Measurements from ENCODE around the gene HMGN3.

The HMGN3 gene

GRCh38 chr6:79208816-79209215 lies 25.7 kb downstream of the HMGN3 start:
- no peak overlapping the region for H3K27ac ChIP-seq (ENCODE audit: low read length)
- no peaks in the 10 kb centered on the region for H3K27me3 ChIP-seq (ENCODE audit: low read depth, low read length)
- H3K9me3 ChIP-seq (ENCODE audit: control insufficient read depth in 1 of 2, low read length in 2 of 2): no peaks in the 10 kb centered on the region
- no peak overlapping the region for H3K4me3 ChIP-seq (ENCODE audit: low read depth in 1 of 2, low read length in 2 of 2)
- H3K4me1 ChIP-seq (ENCODE audit: control insufficient read depth in 1 of 2, insufficient read depth in 2 of 2, low read length in 2 of 2): no peaks in the 10 kb centered on the region
- H3K36me3 ChIP-seq (ENCODE audit: control insufficient read depth in 1 of 2, insufficient read depth in 2 of 2, low read length in 2 of 2): peaks cover 0 to 18% of the 10 kb centered on the region in 2 donors

- no peaks in the 10 kb centered on the region for H3K27me3 ChIP-seq (ENCODE audit: low read depth, low read length)
- H3K9me3 ChIP-seq (ENCODE audit: control insufficient read depth in 1 of 2, low read length in 2 of 2): no peaks in the 10 kb centered on the region
- H3K4me1 ChIP-seq (ENCODE audit: control insufficient read depth in 1 of 2, insufficient read depth in 2 of 2, low read length in 2 of 2): no peaks in the 10 kb centered on the region
- no peak overlapping the region for H3K27ac ChIP-seq (ENCODE audit: low read length)
- H3K36me3 ChIP-seq (ENCODE audit: control insufficient read depth in 1 of 2, insufficient read depth in 2 of 2, low read length in 2 of 2): peaks cover 8 to 29% of the 10 kb centered on the region in 2 donors
- H3K4me3 ChIP-seq (ENCODE audit: low read depth in 1 of 2, low read length in 2 of 2): no peak overlapping the region
Measured at GRCh38 chr6:79203753-79204253, 30.7 kb downstream of the HMGN3 start.

GRCh38 chr6:79202556-79202955 lies 31.9 kb downstream of the HMGN3 start:
- H3K27ac ChIP-seq (ENCODE audit: low read length): no peak overlapping the region
- no peaks in the 10 kb centered on the region for H3K4me1 ChIP-seq (ENCODE audit: control insufficient read depth in 1 of 2, insufficient read depth in 2 of 2, low read length in 2 of 2)
- no peaks in the 10 kb centered on the region for H3K27me3 ChIP-seq (ENCODE audit: low read depth, low read length)
- peaks cover 8 to 25% of the 10 kb centered on the region in 2 donors for H3K36me3 ChIP-seq (ENCODE audit: control insufficient read depth in 1 of 2, insufficient read depth in 2 of 2, low read length in 2 of 2)
- no peaks in the 10 kb centered on the region for H3K9me3 ChIP-seq (ENCODE audit: control insufficient read depth in 1 of 2, low read length in 2 of 2)
- no peak overlapping the region for H3K4me3 ChIP-seq (ENCODE audit: low read depth in 1 of 2, low read length in 2 of 2)

- peaks cover 8 to 23% of the 10 kb centered on the region in 2 donors for H3K36me3 ChIP-seq (ENCODE audit: control insufficient read depth in 1 of 2, insufficient read depth in 2 of 2, low read length in 2 of 2)
- H3K27me3 ChIP-seq (ENCODE audit: low read depth, low read length): no peaks in the 10 kb centered on the region
- no peaks in the 10 kb centered on the region for H3K9me3 ChIP-seq (ENCODE audit: control insufficient read depth in 1 of 2, low read length in 2 of 2)
- H3K27ac ChIP-seq (ENCODE audit: low read length): no peak overlapping the region
- H3K4me1 ChIP-seq (ENCODE audit: control insufficient read depth in 1 of 2, insufficient read depth in 2 of 2, low read length in 2 of 2): no peaks in the 10 kb centered on the region
- H3K4me3 ChIP-seq (ENCODE audit: low read depth in 1 of 2, low read length in 2 of 2): no peak overlapping the region
Measured at GRCh38 chr6:79201983-79202382, 32.5 kb downstream of the HMGN3 start.

GRCh38 chr6:79201143-79201542 lies 33.3 kb downstream of the HMGN3 start:
- Histone ChIP-seq H3K36me3 (ENCODE audit: control insufficient read depth in 1 of 2, insufficient read depth in 2 of 2, low read length in 2 of 2) (peaks cover 8 to 16% of the 10 kb centered on the region in 2 donors), H3K9me3 (ENCODE audit: control insufficient read depth in 1 of 2, low read length in 2 of 2) (no peaks in the 10 kb centered on the region), H3K27me3 (ENCODE audit: low read depth, low read length) (no peaks in the 10 kb centered on the region), H3K4me1 (ENCODE audit: control insufficient read depth in 1 of 2, insufficient read depth in 2 of 2, low read length in 2 of 2) (no peaks in the 10 kb centered on the region), H3K4me3 (ENCODE audit: low read depth in 1 of 2, low read length in 2 of 2) (no peak overlapping the region), H3K27ac (ENCODE audit: low read length) (no peak overlapping the region)

GRCh38 chr6:79196912-79197311 lies 37.6 kb downstream of the HMGN3 start:
- Histone ChIP-seq H3K9me3 (ENCODE audit: control insufficient read depth in 1 of 2, low read length in 2 of 2) (no peaks in the 10 kb centered on the region), H3K4me3 (ENCODE audit: low read depth in 1 of 2, low read length in 2 of 2) (no peak overlapping the region), H3K36me3 (ENCODE audit: control insufficient read depth in 1 of 2, insufficient read depth in 2 of 2, low read length in 2 of 2) (peaks cover 0 to under 1% of the 10 kb centered on the region in 2 donors), H3K27me3 (ENCODE audit: low read depth, low read length) (no peaks in the 10 kb centered on the region), H3K4me1 (ENCODE audit: control insufficient read depth in 1 of 2, insufficient read depth in 2 of 2, low read length in 2 of 2) (no peaks in the 10 kb centered on the region), H3K27ac (ENCODE audit: low read length) (no peak overlapping the region)

GRCh38 chr6:79193971-79194370 lies 40.5 kb downstream of the HMGN3 start:
- Histone ChIP-seq H3K9me3 (ENCODE audit: control insufficient read depth in 1 of 2, low read length in 2 of 2) (no peaks in the 10 kb centered on the region), H3K27ac (ENCODE audit: low read length) (no peak overlapping the region), H3K27me3 (ENCODE audit: low read depth, low read length) (no peaks in the 10 kb centered on the region), H3K4me3 (ENCODE audit: low read depth in 1 of 2, low read length in 2 of 2) (no peak overlapping the region), H3K4me1 (ENCODE audit: control insufficient read depth in 1 of 2, insufficient read depth in 2 of 2, low read length in 2 of 2) (peaks cover 0 to 4% of the 10 kb centered on the region in 2 donors), H3K36me3 (ENCODE audit: control insufficient read depth in 1 of 2, insufficient read depth in 2 of 2, low read length in 2 of 2) (no peaks in the 10 kb centered on the region)

GRCh38 chr6:79189760-79190350 lies 44.6 kb downstream of the HMGN3 start:
- Histone ChIP-seq H3K27ac (ENCODE audit: low read length) (no peak overlapping the region), H3K4me3 (ENCODE audit: low read depth in 1 of 2, low read length in 2 of 2) (no peak overlapping the region), H3K36me3 (ENCODE audit: control insufficient read depth in 1 of 2, insufficient read depth in 2 of 2, low read length in 2 of 2) (no peaks in the 10 kb centered on the region), H3K9me3 (ENCODE audit: control insufficient read depth in 1 of 2, low read length in 2 of 2) (no peaks in the 10 kb centered on the region), H3K27me3 (ENCODE audit: low read depth, low read length) (no peaks in the 10 kb centered on the region), H3K4me1 (ENCODE audit: control insufficient read depth in 1 of 2, insufficient read depth in 2 of 2, low read length in 2 of 2) (peaks cover 0 to 7% of the 10 kb centered on the region in 2 donors)

GRCh38 chr6:79188885-79189480 lies 45.5 kb downstream of the HMGN3 start:
- Histone ChIP-seq H3K27me3 (ENCODE audit: low read depth, low read length) (no peaks in the 10 kb centered on the region), H3K4me3 (ENCODE audit: low read depth in 1 of 2, low read length in 2 of 2) (no peak overlapping the region), H3K4me1 (ENCODE audit: control insufficient read depth in 1 of 2, insufficient read depth in 2 of 2, low read length in 2 of 2) (peaks cover 0 to 7% of the 10 kb centered on the region in 2 donors), H3K27ac (ENCODE audit: low read length) (no peak overlapping the region), H3K9me3 (ENCODE audit: control insufficient read depth in 1 of 2, low read length in 2 of 2) (no peaks in the 10 kb centered on the region), H3K36me3 (ENCODE audit: control insufficient read depth in 1 of 2, insufficient read depth in 2 of 2, low read length in 2 of 2) (no peaks in the 10 kb centered on the region)

- Histone ChIP-seq H3K36me3 (ENCODE audit: control insufficient read depth in 1 of 2, insufficient read depth in 2 of 2, low read length in 2 of 2) (no peaks in the 10 kb centered on the region), H3K27me3 (ENCODE audit: low read depth, low read length) (no peaks in the 10 kb centered on the region), H3K27ac (ENCODE audit: low read length) (no peak overlapping the region), H3K9me3 (ENCODE audit: control insufficient read depth in 1 of 2, low read length in 2 of 2) (no peaks in the 10 kb centered on the region), H3K4me1 (ENCODE audit: control insufficient read depth in 1 of 2, insufficient read depth in 2 of 2, low read length in 2 of 2) (peaks cover 0 to 7% of the 10 kb centered on the region in 2 donors), H3K4me3 (ENCODE audit: low read depth in 1 of 2, low read length in 2 of 2) (no peak overlapping the region)
Measured at GRCh38 chr6:79188107-79188506, 46.4 kb downstream of the HMGN3 start.

GRCh38 chr6:79186564-79186963 lies 47.9 kb downstream of the HMGN3 start:
- H3K36me3 ChIP-seq (ENCODE audit: control insufficient read depth in 1 of 2, insufficient read depth in 2 of 2, low read length in 2 of 2): no peaks in the 10 kb centered on the region
- no peak overlapping the region for H3K4me3 ChIP-seq (ENCODE audit: low read depth in 1 of 2, low read length in 2 of 2)
- H3K4me1 ChIP-seq (ENCODE audit: control insufficient read depth in 1 of 2, insufficient read depth in 2 of 2, low read length in 2 of 2): peaks cover 0 to 7% of the 10 kb centered on the region in 2 donors
- no peak overlapping the region for H3K27ac ChIP-seq (ENCODE audit: low read length)
- H3K9me3 ChIP-seq (ENCODE audit: control insufficient read depth in 1 of 2, low read length in 2 of 2): no peaks in the 10 kb centered on the region
- no peaks in the 10 kb centered on the region for H3K27me3 ChIP-seq (ENCODE audit: low read depth, low read length)

- Histone ChIP-seq H3K27me3 (ENCODE audit: low read depth, low read length) (no peaks in the 10 kb centered on the region), H3K4me1 (ENCODE audit: control insufficient read depth in 1 of 2, insufficient read depth in 2 of 2, low read length in 2 of 2) (peaks cover 0 to 7% of the 10 kb centered on the region in 2 donors), H3K4me3 (ENCODE audit: low read depth in 1 of 2, low read length in 2 of 2) (no peak overlapping the region), H3K9me3 (ENCODE audit: control insufficient read depth in 1 of 2, low read length in 2 of 2) (no peaks in the 10 kb centered on the region), H3K36me3 (ENCODE audit: control insufficient read depth in 1 of 2, insufficient read depth in 2 of 2, low read length in 2 of 2) (no peaks in the 10 kb centered on the region), H3K27ac (ENCODE audit: low read length) (no peak overlapping the region)
Measured at GRCh38 chr6:79184641-79185040, 49.8 kb downstream of the HMGN3 start.
